GM19463 (cell line): ENCODE measurements around the gene KRT71.

Experiments used
- ATAC-seq: cut with Tn5 transposase; IDR thresholded peaks from one replicate; pipeline ENCODE4 v1.9.1; 2021; ENCODE audit warnings: mild to moderate bottlenecking, moderate library complexity; ENCODE audit not compliant: unreplicated experiment

Gene KRT71

GRCh38 chr12:52577316-52577715 lies 24.4 kb upstream of the KRT71 start:
- ATAC-seq, result no peak

GRCh38 chr12:52575948-52576347 lies 23.0 kb upstream of the KRT71 start:
- no peak for ATAC-seq

GRCh38 chr12:52575256-52575655 lies 22.3 kb upstream of the KRT71 start:
- ATAC-seq, result no peak

GRCh38 chr12:52573743-52574142 lies 20.8 kb upstream of the KRT71 start, which contains the start of gene KRT74:
KRT74 (minus strand) TSS chr12:52573843; CDS start chr12:52573777, 66 bp downstream.
- ATAC-seq, result no peak

GRCh38 chr12:52573306-52573705 lies 20.4 kb upstream of the KRT71 start:
- no peak for ATAC-seq

- no peak for ATAC-seq
Measured at GRCh38 chr12:52570511-52570910, 17.6 kb upstream of the KRT71 start.

GRCh38 chr12:52568111-52568510 lies 15.2 kb upstream of the KRT71 start:
- no peak for ATAC-seq

GRCh38 chr12:52566847-52567291 lies 13.9 kb upstream of the KRT71 start:
- ATAC-seq, result no peak

GRCh38 chr12:52564582-52564981 lies 11.6 kb upstream of the KRT71 start:
- ATAC-seq, result no peak

- ATAC-seq, result no peak
Measured at GRCh38 chr12:52561880-52562449, 9.0 kb upstream of the KRT71 start.

GRCh38 chr12:52559979-52560378 lies 7.0 kb upstream of the KRT71 start:
- ATAC-seq, result no peak

GRCh38 chr12:52558781-52559445 lies 6.0 kb upstream of the KRT71 start:
- no peak for ATAC-seq

- no peak for ATAC-seq
Measured at GRCh38 chr12:52557476-52557875, 4.5 kb upstream of the KRT71 start.

GRCh38 chr12:52555577-52555976 lies 2.6 kb upstream of the KRT71 start:
- ATAC-seq, result no peak

- no peak for ATAC-seq
Measured at GRCh38 chr12:52552055-52552454, 890 bp downstream of the KRT71 start.

GRCh38 chr12:52551216-52551865 lies 1.6 kb downstream of the KRT71 start:
- ATAC-seq, result no peak

GRCh38 chr12:52546126-52546525 lies 6.8 kb downstream of the KRT71 start:
- no peak for ATAC-seq

- no peak for ATAC-seq
Measured at GRCh38 chr12:52543985-52544883, 8.7 kb downstream of the KRT71 start.

GRCh38 chr12:52542785-52543318 lies 10.1 kb downstream of the KRT71 start:
- no peak for ATAC-seq

GRCh38 chr12:52542157-52542556 lies 10.8 kb downstream of the KRT71 start:
- ATAC-seq, result no peak

GRCh38 chr12:52541709-52542108 lies 11.2 kb downstream of the KRT71 start:
- ATAC-seq, result no peak
